HepG2 (cell line): Measurements from ENCODE around the gene PPP1R9A. TPM values are rescaled to one million over a fixed set of nuclear protein-coding genes. Genes with fewer than 3 reads are reported as not detected.

Experiments
- ATAC-seq: fragments of 200-7000 bp; cut with Tn5 transposase; 3 replicates; pipeline ENCODE4 v1.9.1; 2020; ENCODE audit warnings: mild to moderate bottlenecking, moderate library complexity
- BruUV-seq: library from RNA; stranded (reverse); fragments of 400-500 nt; replicated peaks from 2 replicates; lab custom pipeline; 2021; lab: Mats Ljungman, UMichigan
- CTCF ChIA-PET: fragments of 300-600 bp; formaldehyde crosslinking; extraction: SDS; loops from one replicate; lab custom pipeline; 2021; ENCODE audit warnings: low total read pairs, inconsistent platforms, low intra/inter-chr PET ratio; lab: Yijun Ruan, JAX
- POLR2A ChIA-PET: fragments of 350-600 bp; sonication (Branson Sonifier 250); formaldehyde crosslinking; loops from one replicate; lab custom pipeline; 2020; ENCODE audit warnings: antibody characterized with exemption, inconsistent platforms; lab: Yijun Ruan, JAX
- DNase-seq: peaks from one replicate; pipeline ENCODE4 v3.0.0-alpha.2; 2015; ENCODE audit warnings: low spot score
- FAIRE-seq: peaks from 3 replicates; lab custom pipeline; 2011; peaks lifted over from hg19 to GRCh38; lab: Jason Lieb, UNC
- H2AFZ ChIP-seq: one replicate; pipeline ENCODE4 v1.6.1; 2011; ENCODE audit warnings: low read length, inconsistent platforms
- H3K27ac ChIP-seq: fragments of 300-600 bp; 3 replicates; pipeline ENCODE4 v1.8.0; 2011; ENCODE audit warnings: mixed run types, mild to moderate bottlenecking, mixed read lengths, low read length, inconsistent platforms; ENCODE audit not compliant: insufficient read depth; ENCODE audit errors: extremely low read length
- H3K27me3 ChIP-seq, 2 experiments: fragments of 200-600 bp in 1 of 2; 2 replicates in 1 of 2; 3 replicates in 1 of 2; pipeline versions ENCODE4 v1.6.0 to v1.8.0; 2011; ENCODE audit warnings: low read length in 2 of 2, mild to moderate bottlenecking in 2 of 2, moderate library complexity in 2 of 2, inconsistent platforms in 1 of 2; ENCODE audit not compliant: insufficient read depth in 2 of 2, control insufficient read depth in 1 of 2
- H3K36me3 ChIP-seq, 2 experiments: fragments of 200-600 bp in 1 of 2; replicated peaks in 1 of 2; 2 replicates in 1 of 2; 3 replicates in 1 of 2; pipeline versions ENCODE4 v1.5.1 to v1.8.0; 2011; ENCODE audit warnings: low read length in 2 of 2, inconsistent platforms in 1 of 2; ENCODE audit not compliant: insufficient read depth in 2 of 2, control insufficient read depth in 1 of 2
- H3K4me1 ChIP-seq: 2 replicates; pipeline ENCODE4 v1.5.1; 2012; ENCODE audit warnings: low read length, inconsistent platforms; ENCODE audit not compliant: insufficient read depth
- H3K4me2 ChIP-seq: 2 replicates; pipeline ENCODE4 v1.6.0; 2011; ENCODE audit warnings: low read depth, low read length, inconsistent platforms
- H3K4me3 ChIP-seq, 3 experiments: fragments of 200-600 bp in 1 of 3; sonication (generic), shearing (Covaris generic) in 1 of 3; replicated peaks in 1 of 3; 2 replicates each; pipeline ENCODE4 v1.5.1; 2011 to 2016; ENCODE audit warnings: low read length in 3 of 3, inconsistent platforms in 2 of 3, low read depth in 2 of 3, mild to moderate bottlenecking in 2 of 3, control low read depth in 1 of 3, mixed read lengths in 1 of 3; ENCODE audit not compliant: insufficient read depth in 1 of 3
- H3K79me2 ChIP-seq: one replicate; pipeline ENCODE4 v1.6.1; 2011; ENCODE audit warnings: low read length, inconsistent platforms; ENCODE audit not compliant: insufficient read depth
- H3K9ac ChIP-seq: 2 replicates; pipeline ENCODE4 v1.6.0; 2011; ENCODE audit warnings: mild to moderate bottlenecking, low read depth, low read length, inconsistent platforms; ENCODE audit not compliant: insufficient read depth
- H3K9me3 ChIP-seq: 2 replicates; pipeline ENCODE4 v1.5.1; 2012; ENCODE audit warnings: mild to moderate bottlenecking, low read length
- H4K20me1 ChIP-seq: 2 replicates; pipeline ENCODE4 v1.6.0; 2011; ENCODE audit warnings: inconsistent platforms, mild to moderate bottlenecking, low read length, moderate library complexity; ENCODE audit not compliant: insufficient read depth
- HDAC6 ChIP-seq: fragments of 200-600 bp; sonication (generic); IDR thresholded peaks from 2 replicates; pipeline ENCODE4 v1.7.0; 2017; ENCODE audit warnings: mild to moderate bottlenecking, antibody characterized with exemption, low read length, low read depth
- HMG20B ChIP-seq: conservative IDR thresholded peaks from 2 replicates; pipeline ENCODE4 v1.6.1; 2016; ENCODE audit warnings: missing genetic modification reagents, missing compliant biosample characterization
- MED13 ChIP-seq: sonication (generic); formaldehyde crosslinking; IDR thresholded peaks from 2 replicates; pipeline ENCODE4 v1.5.0; 2020; ENCODE audit warnings: missing genetic modification reagents
- MLX ChIP-seq: IDR thresholded peaks from 2 replicates; pipeline ENCODE4 v1.6.1; 2016
- RFXAP ChIP-seq: sonication (generic); formaldehyde crosslinking; IDR thresholded peaks from 2 replicates; pipeline ENCODE4 v1.4.0; 2020; ENCODE audit warnings: missing genetic modification reagents, borderline replicate concordance
- TFAP4 ChIP-seq: sonication (generic); IDR thresholded peaks from 2 replicates; pipeline ENCODE4 v1.6.1; 2016; ENCODE audit warnings: low read depth, borderline replicate concordance
- WIZ ChIP-seq: sonication (generic); formaldehyde crosslinking; IDR thresholded peaks from 2 replicates; pipeline ENCODE4 v1.5.1; 2020; ENCODE audit warnings: mild to moderate bottlenecking, missing genetic modification reagents
- ZNF225 ChIP-seq: sonication (generic); formaldehyde crosslinking; IDR thresholded peaks from 2 replicates; pipeline ENCODE4 v1.4.0; 2020; ENCODE audit warnings: mild to moderate bottlenecking, missing genetic modification reagents
- ZNF263 ChIP-seq: sonication (generic); formaldehyde crosslinking; IDR thresholded peaks from 2 replicates; pipeline ENCODE4 v1.4.0; 2020; ENCODE audit warnings: missing genetic modification reagents
- ZNF451 ChIP-seq: sonication (generic); formaldehyde crosslinking; IDR thresholded peaks from 2 replicates; pipeline ENCODE4 v1.5.0; 2020; ENCODE audit warnings: mild to moderate bottlenecking, missing genetic modification reagents
- ZNF549 ChIP-seq: sonication (generic); formaldehyde crosslinking; IDR thresholded peaks from 2 replicates; pipeline ENCODE4 v1.5.0; 2020; ENCODE audit warnings: missing genetic modification reagents
- ZNF580 ChIP-seq: IDR thresholded peaks from 2 replicates; pipeline ENCODE4 v1.6.1; 2016; ENCODE audit warnings: low read depth, borderline replicate concordance
- ZNF720 ChIP-seq: sonication (generic); formaldehyde crosslinking; IDR thresholded peaks from 2 replicates; pipeline ENCODE4 v1.4.0; 2020; ENCODE audit warnings: missing genetic modification reagents
- ZNF746 ChIP-seq: sonication (generic); formaldehyde crosslinking; IDR thresholded peaks from 2 replicates; pipeline ENCODE4 v1.8.0; 2022; ENCODE audit warnings: mild to moderate bottlenecking, missing genetic modification reagents
- ZNF775 ChIP-seq: sonication (generic); formaldehyde crosslinking; IDR thresholded peaks from 2 replicates; pipeline ENCODE4 v1.4.0; 2020; ENCODE audit warnings: missing genetic modification reagents, mild to moderate bottlenecking, moderate library complexity, borderline replicate concordance
- WGBS: methylation state at CpG from one replicate; pipeline ENCODE4 v1.1.6; 2017; ENCODE audit warnings: low lambda C conversion rate; 5-methylcytosine and 5-hydroxymethylcytosine counted together
- in situ Hi-C: cut with HindIII; loops from 2 replicates; pipeline ENCODE4 v1.10.0; 2017; ENCODE audit warnings: low pct_unique_long_range_greater_than_20kb; ENCODE audit not compliant: extremely low pct_ligation_motif_present
- intact Hi-C: fragments of 100-400 bp; cut with micrococcal nuclease; formaldehyde crosslinking; loops from one replicate; pipeline ENCODE4 v1.10.0; 2022; ENCODE audit not compliant: unreplicated experiment
- polyA plus RNA-seq, 8 experiments: library from polyadenylated mRNA; depleted of rRNA in 3 of 8; stranded (reverse) in 7 of 8; unstranded in 1 of 8; fragments of >200 nt; fragmentation: Illumina TruSeq in 4 of 8; extraction: Trizol in 4 of 8; gene quantifications; 2 replicates each; pipeline versions ENCODE4 v1.2.1 to v1.2.3, GENCODE V29; 2011 to 2016; ENCODE audit warnings: low read depth in 4 of 8, missing spikeins in 1 of 8, mixed read lengths in 1 of 8; ENCODE audit not compliant: insufficient read depth in 1 of 8
- total RNA-seq, 5 experiments: library from RNA; depleted of rRNA; stranded (reverse); fragments of >200 nt; fragmentation: Illumina TruSeq; extraction: Trizol; gene quantifications; 2 replicates each; pipeline ENCODE4 v1.2.3, GENCODE V29; 2016; ENCODE audit warnings: low read depth in 1 of 5
- TF ChIP-seq, protein P1 (sequence below): conservative IDR thresholded peaks from 2 replicates; pipeline ENCODE4 v1.6.1; 2018; ENCODE audit warnings: missing genetic modification reagents

Gene PPP1R9A
- total and polyA plus RNA-seq, 2 of the 13 experiments (the other 11 are each of a cell fraction or from before 2014, with no cell fraction given) = 11.4 to 31.9 TPM

GRCh38 chr7:95245828-95246500 lies 338.6 kb downstream of the PPP1R9A start:
- Histone ChIP-seq H4K20me1 (0 out of 2 replicates have a peak, but pooled peaks cover 3% of the 10 kb centered on the region), H3K36me3 (no peaks in the 10 kb centered on the region; a peak in 2 of 5 replicates), H3K9ac (no peak overlapping the region), H3K79me2 (no peaks in the 10 kb centered on the region), H3K4me1 (no peaks in the 10 kb centered on the region), H3K27me3 (no peaks in the 10 kb centered on the region), H3K27ac (no peak overlapping the region), H3K9me3 (no peaks in the 10 kb centered on the region), H3K4me2 (no peak overlapping the region), H2AFZ (no peak overlapping the region), H3K4me3 (no peak overlapping the region)
- no TSS peak for BruUV-seq
- in situ Hi-C loops (loop anchor here (25.0 kb wide), 1 partner anchor 809 kb away; no protein-coding TSS in a partner anchor), intact Hi-C loops (loop anchor here (1.0 to 5.0 kb wide), 2 partner anchors 231 to 957 kb away; no protein-coding TSS in a partner anchor)
- CTCF ChIA-PET = no interaction called here
- no peak for FAIRE-seq
- TF ChIP-seq ZNF451 (CRISPR knock-in tag) (no peak), MLX (CRISPR knock-in tag) (no peak), TFAP4 (no peak), HDAC6 (no peak), ZNF225 (CRISPR knock-in tag) (no peak), ZNF263 (CRISPR knock-in tag) (no peak), ZNF746 (CRISPR knock-in tag) (no peak), ZNF720 (CRISPR knock-in tag) (no peak), ZNF580 (CRISPR knock-in tag) (no peak), ZNF775 (CRISPR knock-in tag) (no peak), ZNF549 (CRISPR knock-in tag) (no peak), WIZ (CRISPR knock-in tag) (no peak), HMG20B (CRISPR knock-in tag) (no peak), MED13 (no peak), RFXAP (CRISPR knock-in tag) (no peak)
- TF ChIP-seq, protein P1, sequence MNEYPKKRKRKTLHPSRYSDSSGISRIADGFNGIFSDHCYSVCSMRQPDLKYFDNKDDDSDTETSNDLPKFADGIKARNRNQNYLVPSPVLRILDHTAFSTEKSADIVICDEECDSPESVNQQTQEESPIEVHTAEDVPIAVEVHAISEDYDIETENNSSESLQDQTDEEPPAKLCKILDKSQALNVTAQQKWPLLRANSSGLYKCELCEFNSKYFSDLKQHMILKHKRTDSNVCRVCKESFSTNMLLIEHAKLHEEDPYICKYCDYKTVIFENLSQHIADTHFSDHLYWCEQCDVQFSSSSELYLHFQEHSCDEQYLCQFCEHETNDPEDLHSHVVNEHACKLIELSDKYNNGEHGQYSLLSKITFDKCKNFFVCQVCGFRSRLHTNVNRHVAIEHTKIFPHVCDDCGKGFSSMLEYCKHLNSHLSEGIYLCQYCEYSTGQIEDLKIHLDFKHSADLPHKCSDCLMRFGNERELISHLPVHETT (CRISPR knock-in tag) = no peak
- POLR2A ChIA-PET = no interaction called here
- ATAC-seq = no peak
- 94% methylated on average over 5 of the region's 5 CpGs for WGBS
- no peak for DNase-seq
